SJSA1 (cell line): ENCODE results near the gene WDR82. TPM values are rescaled to one million over a fixed set of nuclear protein-coding genes. Genes with fewer than 3 reads are reported as not detected.

Experiments
- DNase-seq, 2 experiments: peaks; one replicate each; pipeline ENCODE4 v3.0.0-alpha.2; 2015 to 2020; ENCODE audit warnings: low spot score in 2 of 2, low read depth in 1 of 2
- H3K27ac ChIP-seq: fragments of 250-450 bp; sonication (Bioruptor Pico); 2 replicates; pipeline ENCODE4 v1.5.1; 2020; ENCODE audit warnings: mild to moderate bottlenecking, moderate library complexity
- H3K27me3 ChIP-seq: fragments of 250-450 bp; sonication (Bioruptor Pico); replicated peaks from 2 replicates; pipeline ENCODE4 v1.5.1; 2020; ENCODE audit warnings: mild to moderate bottlenecking, moderate library complexity
- H3K36me3 ChIP-seq: fragments of 250-450 bp; sonication (Bioruptor Pico); 2 replicates; pipeline ENCODE4 v1.5.1; 2020; ENCODE audit warnings: mild to moderate bottlenecking
- H3K4me1 ChIP-seq: fragments of 250-450 bp; sonication (Bioruptor Pico); replicated peaks from 2 replicates; pipeline ENCODE4 v1.6.1; 2021; ENCODE audit warnings: mild to moderate bottlenecking
- H3K4me3 ChIP-seq: fragments of 250-450 bp; sonication (Bioruptor Pico); 2 replicates; pipeline ENCODE4 v1.5.1; 2020; ENCODE audit warnings: mild to moderate bottlenecking
- H3K9me3 ChIP-seq: fragments of 250-450 bp; sonication (Bioruptor Pico); replicated peaks from 2 replicates; pipeline ENCODE4 v1.5.1; 2020; ENCODE audit warnings: mild to moderate bottlenecking
- total RNA-seq: library from RNA; depleted of rRNA; stranded (reverse); fragments of >200 nt; shearing (Covaris generic); gene quantifications from 2 replicates; pipeline ENCODE4 v1.2.3, GENCODE V29; 2014

WDR82 gene
- total RNA-seq, 1 experiment from 2014 or later = 37.0 TPM

GRCh38 chr3:52248165-52248541, 30.3 kb downstream of the WDR82 start:
- H3K36me3 ChIP-seq = peaks cover 50% of the 10 kb centered on the region
- H3K9me3 ChIP-seq = no peaks in the 10 kb centered on the region
- H3K27ac ChIP-seq = no peak overlapping the region
- H3K4me3 ChIP-seq = no peak overlapping the region
- no peak for DNase-seq
- peaks cover 26% of the 10 kb centered on the region for H3K4me1 ChIP-seq
- H3K27me3 ChIP-seq = no peaks in the 10 kb centered on the region

- H3K36me3 ChIP-seq = peaks cover 46% of the 10 kb centered on the region
- no peak for DNase-seq
- H3K4me1 ChIP-seq = peaks cover 26% of the 10 kb centered on the region
- no peak overlapping the region for H3K4me3 ChIP-seq
- no peaks in the 10 kb centered on the region for H3K9me3 ChIP-seq
- H3K27ac ChIP-seq = no peak overlapping the region
- no peaks in the 10 kb centered on the region for H3K27me3 ChIP-seq
Observed at GRCh38 chr3:52247409-52248164, 30.9 kb downstream of the WDR82 start.

GRCh38 chr3:52246728-52247408, 31.6 kb downstream of the WDR82 start:
- DNase-seq = no peak
- Histone ChIP-seq H3K36me3 (peaks cover 39% of the 10 kb centered on the region), H3K9me3 (no peaks in the 10 kb centered on the region), H3K27me3 (no peaks in the 10 kb centered on the region), H3K27ac (no peak overlapping the region), H3K4me1 (peaks cover 26% of the 10 kb centered on the region), H3K4me3 (no peak overlapping the region)

- no peaks in the 10 kb centered on the region for H3K9me3 ChIP-seq
- H3K36me3 ChIP-seq = peaks cover 34% of the 10 kb centered on the region
- H3K27me3 ChIP-seq = no peaks in the 10 kb centered on the region
- H3K4me3 ChIP-seq = peak overlapping the region; percentile 53
- no peak for DNase-seq
- H3K4me1 ChIP-seq = peaks cover 26% of the 10 kb centered on the region
- peak overlapping the region; percentile 21; the same call in 1 of the 2 replicates for H3K27ac ChIP-seq
Observed at GRCh38 chr3:52246264-52246620, 32.2 kb downstream of the WDR82 start.

GRCh38 chr3:52245322-52246263, 32.9 kb downstream of the WDR82 start, which contains the start of gene PPM1M:
TSS of gene PPM1M (plus strand) at chr3:52245759. CDS start at chr3:52245825, 66 bp downstream.
- Histone ChIP-seq H3K36me3 (peaks cover 29% of the 10 kb centered on the region), H3K4me1 (peaks cover 26% of the 10 kb centered on the region), H3K27me3 (no peaks in the 10 kb centered on the region), H3K9me3 (no peaks in the 10 kb centered on the region), H3K4me3 (peak within 1 kb of the TSS; percentile 53), H3K27ac (peak within 1 kb of the TSS; percentile 21; the same call in 1 of the 2 replicates)
- DNase-seq = peak; percentile 44 to 64

GRCh38 chr3:52243791-52244628, 34.4 kb downstream of the WDR82 start:
- peaks cover 35% of the 10 kb centered on the region for H3K4me1 ChIP-seq
- H3K27ac ChIP-seq = no peak overlapping the region
- H3K4me3 ChIP-seq = no peak overlapping the region
- H3K36me3 ChIP-seq = peaks cover 19% of the 10 kb centered on the region
- H3K27me3 ChIP-seq = no peaks in the 10 kb centered on the region
- peak; percentile 38 to 62 for DNase-seq
- no peaks in the 10 kb centered on the region for H3K9me3 ChIP-seq

- Histone ChIP-seq H3K4me3 (no peak overlapping the region), H3K4me1 (peaks cover 50% of the 10 kb centered on the region), H3K9me3 (no peaks in the 10 kb centered on the region), H3K27ac (no peak overlapping the region), H3K27me3 (no peaks in the 10 kb centered on the region), H3K36me3 (peaks cover 9% of the 10 kb centered on the region)
- no peak for DNase-seq
Observed at GRCh38 chr3:52242039-52242438, 36.4 kb downstream of the WDR82 start.

- no peak overlapping the region for H3K27ac ChIP-seq
- peaks cover 50% of the 10 kb centered on the region for H3K4me1 ChIP-seq
- H3K9me3 ChIP-seq = no peaks in the 10 kb centered on the region
- DNase-seq = no peak
- H3K4me3 ChIP-seq = no peak overlapping the region
- H3K27me3 ChIP-seq = no peaks in the 10 kb centered on the region
- peaks cover 9% of the 10 kb centered on the region for H3K36me3 ChIP-seq
Observed at GRCh38 chr3:52240886-52241370, 37.5 kb downstream of the WDR82 start.

GRCh38 chr3:52240059-52240885, 38.2 kb downstream of the WDR82 start:
- no peak overlapping the region for H3K27ac ChIP-seq
- peak overlapping the region; percentile 92 for H3K4me3 ChIP-seq
- peaks cover 12% of the 10 kb centered on the region for H3K36me3 ChIP-seq
- no peak for DNase-seq
- no peaks in the 10 kb centered on the region for H3K27me3 ChIP-seq
- H3K9me3 ChIP-seq = no peaks in the 10 kb centered on the region
- H3K4me1 ChIP-seq = peaks cover 43% of the 10 kb centered on the region

GRCh38 chr3:52238761-52239701, 39.4 kb downstream of the WDR82 start, which contains the start of gene TWF2:
TSS of gene TWF2 (minus strand) at chr3:52239158. CDS start at chr3:52239016, 142 bp downstream.
- H3K4me3 ChIP-seq = peak within 1 kb of the TSS; percentile 92
- DNase-seq = peak; percentile 65 to 74
- H3K27me3 ChIP-seq = no peaks in the 10 kb centered on the region
- H3K36me3 ChIP-seq = peaks cover 22% of the 10 kb centered on the region
- H3K4me1 ChIP-seq = peaks cover 31% of the 10 kb centered on the region
- H3K9me3 ChIP-seq = no peaks in the 10 kb centered on the region
- H3K27ac ChIP-seq = peak within 1 kb of the TSS; percentile 53; the same call in 1 of the 2 replicates

- peak in 1 of 2 experiments; percentile 30 for DNase-seq
- Histone ChIP-seq H3K4me1 (peaks cover 28% of the 10 kb centered on the region), H3K27ac (peak overlapping the region; percentile 53; the same call in 1 of the 2 replicates), H3K27me3 (no peaks in the 10 kb centered on the region), H3K36me3 (peaks cover 23% of the 10 kb centered on the region), H3K9me3 (no peaks in the 10 kb centered on the region), H3K4me3 (peak overlapping the region; percentile 92)
Observed at GRCh38 chr3:52238193-52238760, 40.2 kb downstream of the WDR82 start.
